OCI-M1 (cell line): Measurements from ENCODE around the gene PPIC.
"Not testable (repeated sequence)": the region's sequence is repeated elsewhere in the genome, so short reads cannot be mapped to it uniquely, and the experiment has no call there.

ENCODE experiments used
- DNase-seq: peaks from one replicate; lab custom pipeline; 2025; lab: John Stamatoyannopoulos, UW

The PPIC gene

GRCh38 chr5:123007754-123008153 lies 28.8 kb downstream of the PPIC start:
- DNase-seq, result no peak

- no peak for DNase-seq
These were observed 29.3 kb downstream of the PPIC start for GRCh38 chr5:123007182-123007581.

- no peak for DNase-seq
These were observed 34.7 kb downstream of the PPIC start for GRCh38 chr5:123001808-123002207.

- DNase-seq, result no peak
These were observed 35.8 kb downstream of the PPIC start for GRCh38 chr5:123000731-123001130.

- peak; percentile 48 for DNase-seq
These were observed 36.5 kb downstream of the PPIC start for GRCh38 chr5:122999947-123000563.

- no peak for DNase-seq
These were observed 39.2 kb downstream of the PPIC start for GRCh38 chr5:122997294-122997693.

- DNase-seq, result no peak
These were observed 40.4 kb downstream of the PPIC start for GRCh38 chr5:122996091-122996490.

GRCh38 chr5:122985954-122986721 lies 50.4 kb downstream of the PPIC start:
- DNase-seq, result no peak

GRCh38 chr5:122985006-122985700 lies 51.4 kb downstream of the PPIC start:
- DNase-seq, result no peak

GRCh38 chr5:122984425-122984824 lies 52.1 kb downstream of the PPIC start:
- DNase-seq, result no peak

- DNase-seq, result no peak
These were observed 54.1 kb downstream of the PPIC start for GRCh38 chr5:122982376-122982775.

- DNase-seq, result no peak
These were observed 54.7 kb downstream of the PPIC start for GRCh38 chr5:122981846-122982245.

GRCh38 chr5:122978644-122979297 lies 57.8 kb downstream of the PPIC start:
- DNase-seq, result no peak

GRCh38 chr5:122978068-122978467 lies 58.5 kb downstream of the PPIC start:
- DNase-seq, result no peak

- DNase-seq, result no peak
These were observed 59.2 kb downstream of the PPIC start for GRCh38 chr5:122977319-122977718.

GRCh38 chr5:122974251-122974650 lies 62.3 kb downstream of the PPIC start:
- DNase-seq, result not testable (repeated sequence)

GRCh38 chr5:122973759-122974158 lies 62.8 kb downstream of the PPIC start:
- DNase-seq, result not testable (repeated sequence)
